Right ventricle myocardium inferior (tissue), 1 donor: ENCODE data around the gene RESP18. TPM values are rescaled to one million over a fixed set of nuclear protein-coding genes. Genes with fewer than 3 reads are reported as not detected.
A peak's percentile ranks its signal among the peaks of the same experiment; 100 is the strongest.

Experiments
- ATAC-seq: fragments of 200-7000 bp; cut with Tn5 transposase; one replicate; pipeline ENCODE4 v1.9.1; 2020; ENCODE audit warnings: mild to moderate bottlenecking, moderate library complexity
- DNase-seq: peaks from one replicate; pipeline ENCODE4 v3.0.0; 2021; ENCODE audit errors: missing footprints
- intact Hi-C: fragments of 100-400 bp; cut with DNase I; formaldehyde crosslinking; loops from one replicate; pipeline ENCODE4 v1.11.0; 2022
- long read RNA-seq: library from polyadenylated mRNA; unstranded; transcript quantifications from one replicate; pipeline ENCODE4 v2.0.0, GENCODE V29; 2021
- total RNA-seq: library from RNA; stranded (reverse); fragmentation: NEBNext Ultra II Directional; extraction: Animal tissue kit (Norgen Biotek cat#: 25700); gene quantifications from one replicate; pipeline ENCODE4 v1.2.1, GENCODE V29; 2021
- donor health status: DM: no; HTN: yes; CAD: no; lungs with severe emphysema.

RESP18 gene
- not detected for total RNA-seq
- long read RNA-seq, result 0 reads

GRCh38 chr2:219332542-219332941 is at the start of gene RESP18:
Gene RESP18 (minus strand): TSS chr2:219332744.
- ATAC-seq, result no peak
- intact Hi-C loops, result no loop called here
- no peak for DNase-seq

DNA sequence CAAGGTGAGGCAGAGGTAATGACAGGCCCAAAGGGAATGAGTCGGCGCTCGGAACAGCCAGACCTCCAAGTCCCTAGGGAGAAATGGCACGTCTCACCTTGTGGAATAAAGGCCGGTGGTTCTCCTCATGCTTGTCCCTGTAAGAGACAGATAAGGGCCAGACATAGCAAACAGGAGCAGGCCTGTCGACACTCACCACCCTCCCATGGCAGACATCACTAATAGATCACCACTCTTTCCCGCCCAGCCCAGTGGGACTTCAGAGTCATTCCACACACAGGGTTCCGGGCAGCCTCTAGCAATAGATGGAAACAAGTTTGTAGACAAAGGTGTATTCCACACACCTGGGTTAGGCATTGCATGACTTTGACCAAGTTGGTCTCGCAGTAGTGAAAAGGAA is 48.9 kb upstream of the RESP18 start:
- intact Hi-C loops, result no loop called here
- DNase-seq (no peak), ATAC-seq (no peak)

DNA sequence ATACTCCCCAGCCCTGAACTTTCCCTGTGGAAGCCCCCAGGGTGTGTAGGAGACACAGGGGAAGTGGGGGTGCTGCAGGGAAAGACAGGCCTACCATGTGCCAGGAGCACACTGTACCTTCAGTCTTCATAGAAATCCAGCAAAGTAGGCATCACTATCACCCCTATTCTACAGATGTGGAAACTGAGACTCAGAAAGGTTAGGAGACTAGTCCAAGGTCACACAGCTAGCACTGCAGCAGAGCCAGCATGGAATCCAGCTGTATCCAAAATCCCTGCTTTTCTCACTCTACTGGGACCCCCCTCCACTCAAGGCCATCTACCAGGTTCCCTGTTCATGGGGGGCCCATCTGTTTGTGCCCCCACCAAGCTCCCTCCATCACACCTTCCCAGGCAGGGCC is 48.4 kb upstream of the RESP18 start:
- DNase-seq, result no peak
- intact Hi-C loops, result no loop called here
- no peak for ATAC-seq

GRCh38 chr2:219378163-219378851 is 45.8 kb upstream of the RESP18 start:
- no peak for DNase-seq
- no peak for ATAC-seq
- intact Hi-C loops, result no loop called here

GRCh38 chr2:219369447-219369861 is 36.9 kb upstream of the RESP18 start:
- DNase-seq (no peak), ATAC-seq (peak; percentile 72)
- intact Hi-C loops, result no loop called here

GRCh38 chr2:219368690-219369191 is 36.2 kb upstream of the RESP18 start:
- ATAC-seq, result peak; percentile 89
- no peak for DNase-seq
- intact Hi-C loops, result no loop called here

DNA sequence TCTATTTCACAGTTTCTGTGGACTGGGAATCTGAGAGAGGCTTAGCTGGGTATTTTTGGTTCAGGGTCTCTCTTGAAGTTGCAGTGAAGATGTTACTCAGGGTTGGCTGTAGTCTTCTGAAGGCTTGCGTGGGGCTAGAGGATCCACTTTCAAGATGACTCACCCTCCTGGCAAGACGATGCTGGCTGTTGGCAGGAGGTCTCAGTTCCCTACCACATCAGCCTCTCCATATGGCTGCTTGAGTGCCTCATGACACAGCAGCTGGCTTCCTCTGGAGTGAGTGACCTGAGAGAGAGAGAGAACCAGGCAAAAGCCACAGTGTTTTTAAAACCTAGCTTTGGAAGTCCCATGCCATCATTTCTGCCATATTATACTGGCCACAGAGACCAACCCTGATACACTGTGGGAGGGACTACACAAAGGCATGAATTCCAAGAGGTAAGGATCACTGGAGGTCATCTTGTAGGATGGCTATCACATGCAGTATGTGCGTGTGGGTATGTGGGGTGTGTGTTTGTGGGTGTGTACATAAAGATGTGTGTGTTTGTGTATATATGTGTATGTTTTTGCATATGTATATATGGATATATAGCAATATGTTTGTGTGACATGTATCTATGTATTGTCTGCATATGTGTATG is 30.1 kb upstream of the RESP18 start:
- DNase-seq (no peak), ATAC-seq (peak; percentile 66)
- intact Hi-C loops, result no loop called here

DNA sequence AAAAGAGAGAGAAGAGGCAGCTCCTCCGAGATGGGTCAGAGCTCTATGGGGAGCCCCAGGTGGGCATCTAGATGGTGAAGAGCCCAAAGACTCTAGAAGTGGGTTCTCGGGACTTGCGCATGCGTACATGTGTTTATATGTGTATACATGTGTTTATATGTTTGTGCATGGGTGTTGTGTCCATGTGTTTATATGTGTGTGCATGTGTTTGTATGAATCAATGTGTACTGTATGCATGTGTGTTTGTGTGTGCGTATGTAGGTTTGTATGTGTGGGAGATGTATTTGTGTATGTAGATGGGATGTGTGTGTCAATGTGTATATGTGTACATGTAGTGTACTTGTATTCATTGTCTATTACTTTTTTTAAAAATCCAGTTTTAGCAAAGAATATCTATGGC is 29.5 kb upstream of the RESP18 start:
- DNase-seq, result no peak
- ATAC-seq, result no peak
- intact Hi-C loops, result no loop called here

- intact Hi-C loops, result no loop called here
- ATAC-seq (no peak), DNase-seq (no peak)
Observed at GRCh38 chr2:219358170-219359075, 25.9 kb upstream of the RESP18 start.

DNA sequence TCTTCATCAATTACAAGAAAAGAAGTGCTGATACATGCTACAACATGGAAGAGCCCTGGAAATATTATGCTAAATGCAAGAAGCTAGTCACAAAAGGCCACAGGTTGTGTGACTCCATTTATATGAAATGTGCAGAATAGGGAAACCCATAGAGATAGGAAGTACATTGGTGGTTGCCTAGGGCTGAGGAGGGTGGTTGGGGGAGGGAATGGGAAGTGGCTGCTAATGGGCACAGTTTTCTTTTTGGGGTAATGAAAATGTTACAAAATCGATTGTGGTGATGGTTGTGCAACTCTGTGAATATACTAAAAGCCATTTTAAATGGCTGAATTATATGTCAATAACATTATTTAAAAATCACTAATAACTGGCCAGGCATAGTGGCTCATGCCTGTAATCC is 24.3 kb upstream of the RESP18 start:
- ATAC-seq (no peak), DNase-seq (no peak)
- intact Hi-C loops, result no loop called here

DNA sequence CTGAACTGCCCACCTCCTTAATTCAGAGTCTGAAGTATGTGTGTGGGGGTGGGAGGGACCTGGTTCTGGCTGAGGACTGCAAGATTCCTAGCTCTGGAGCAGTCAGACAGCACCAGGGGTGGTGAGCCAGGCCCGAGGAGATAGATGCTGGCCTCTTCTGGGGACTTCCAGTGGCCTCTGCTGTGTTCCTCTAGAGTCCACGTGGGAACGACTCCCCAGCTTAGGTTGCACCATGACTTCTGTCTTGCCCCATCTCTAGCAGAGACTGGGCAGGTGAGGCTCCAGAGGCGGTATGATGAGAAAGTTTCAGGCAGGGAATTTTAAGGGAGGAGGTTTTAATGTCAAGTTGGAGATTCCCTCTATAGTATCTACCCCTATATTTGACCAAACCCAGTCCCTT is 22.0 kb upstream of the RESP18 start:
- no peak for DNase-seq
- ATAC-seq, result no peak
- intact Hi-C loops, result no loop called here

GRCh38 chr2:219353129-219353528 is 20.6 kb upstream of the RESP18 start:
- ATAC-seq, result no peak
- intact Hi-C loops, result no loop called here
- no peak for DNase-seq

GRCh38 chr2:219352448-219353023 is 20.0 kb upstream of the RESP18 start:
- DNase-seq (no peak), ATAC-seq (peak; percentile 39)
- intact Hi-C loops, result no loop called here

DNA sequence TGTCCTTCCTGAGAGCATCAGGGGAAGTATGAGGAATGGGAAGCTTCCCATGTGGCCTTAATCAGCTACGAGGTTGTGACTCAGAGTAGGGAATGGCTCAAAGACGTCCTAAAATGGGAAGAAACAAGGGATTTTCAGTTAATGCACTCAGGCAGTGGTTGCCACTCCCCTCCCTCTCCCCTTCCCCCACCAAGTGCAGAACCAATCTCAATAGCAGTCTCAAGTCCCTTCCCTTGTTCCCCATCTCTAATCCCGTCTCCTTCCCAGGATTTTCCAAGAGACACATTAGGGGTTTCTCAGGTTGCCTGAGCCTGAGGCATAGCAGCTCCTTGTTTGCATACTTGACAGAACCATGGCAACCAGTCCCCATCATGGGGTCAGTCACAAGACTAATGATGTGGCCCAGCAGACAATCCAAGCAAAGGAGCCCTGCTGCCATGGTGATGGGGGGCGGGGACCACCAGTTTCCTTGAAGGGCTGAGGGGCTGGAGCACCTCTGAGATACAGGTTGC is 18.2 kb upstream of the RESP18 start:
- DNase-seq (no peak), ATAC-seq (no peak)
- intact Hi-C loops, result no loop called here

- DNase-seq, result no peak
- no peak for ATAC-seq
- intact Hi-C loops, result no loop called here
Observed at GRCh38 chr2:219350215-219350614, 17.7 kb upstream of the RESP18 start.

DNA sequence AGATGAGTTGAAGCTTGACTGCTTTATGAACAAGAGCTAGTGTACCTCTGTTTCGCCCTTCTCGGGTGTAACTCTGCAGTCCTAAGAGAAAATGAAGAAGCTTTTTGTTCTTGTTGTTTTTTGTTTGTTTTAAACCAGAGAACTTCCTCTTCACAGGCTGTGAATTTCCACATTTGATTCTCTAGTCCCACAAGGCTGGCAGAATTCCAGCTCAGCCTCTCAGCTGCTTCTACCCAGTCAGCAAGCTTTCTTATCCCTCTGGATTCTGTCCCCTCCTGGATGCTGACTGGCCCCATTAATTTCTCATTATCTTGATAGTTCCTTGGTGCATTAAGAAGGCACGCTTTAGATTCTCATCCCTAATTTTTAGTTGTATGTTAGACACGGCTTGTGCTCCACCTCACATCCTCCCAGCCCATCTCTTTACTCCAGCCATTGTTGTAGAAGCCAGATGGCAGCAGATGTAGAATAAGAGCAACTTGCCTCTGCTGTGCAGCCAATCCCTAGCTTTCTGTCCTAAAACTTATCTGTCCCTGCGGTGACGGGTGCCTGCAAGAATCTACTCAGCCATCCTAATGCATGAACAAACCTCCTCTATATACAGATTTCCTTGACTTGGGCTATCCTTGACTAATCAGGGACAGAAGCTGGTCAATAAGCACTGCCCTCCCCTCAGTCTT is 12.3 kb upstream of the RESP18 start:
- DNase-seq (peak; percentile 82), ATAC-seq (no peak)
- intact Hi-C loops, result no loop called here

- DNase-seq, result no peak
- intact Hi-C loops, result no loop called here
- no peak for ATAC-seq
Observed at GRCh38 chr2:219335373-219335786, 2.8 kb upstream of the RESP18 start.

DNA sequence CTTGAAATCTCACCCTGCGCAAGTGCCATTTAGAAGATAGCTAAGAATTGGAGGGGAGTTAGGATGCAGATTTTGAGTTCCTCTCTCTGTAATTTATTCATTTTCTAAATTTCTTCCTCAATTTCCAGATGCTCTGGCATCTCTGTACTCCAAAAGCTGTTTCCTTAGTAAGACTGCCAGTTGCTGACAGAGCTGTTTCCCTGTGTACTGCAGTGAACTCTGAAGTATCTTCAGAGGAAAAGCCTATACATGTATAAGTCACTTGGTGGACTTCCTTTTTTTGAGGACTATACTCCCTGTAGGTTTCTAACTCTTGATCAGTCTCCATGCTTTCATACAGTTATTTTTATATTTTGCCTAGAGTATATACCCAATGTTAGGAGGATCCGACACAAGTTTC is 1.5 kb upstream of the RESP18 start:
- ATAC-seq, result no peak
- no peak for DNase-seq
- intact Hi-C loops, result no loop called here
